Esophagus muscularis mucosa (tissue), 3 donors: ENCODE measurements around the gene NR1I3.

ENCODE experiments used
- POLR2AphosphoS5 ChIP-seq, 2 donors: sonication (generic); formaldehyde crosslinking; IDR thresholded peaks; one replicate each; pipeline ENCODE4 v1.6.1; 2017; ENCODE audit warnings: antibody characterized with exemption in 2 of 2
- TF ChIP-seq, protein P1 (sequence below), 3 experiments: fragments of 200-600 bp in 2 of 3; fragments of 450-650 bp in 1 of 3; sonication (generic) in 2 of 3; IDR thresholded peaks; one replicate each; pipeline ENCODE4 v1.5.1; 2017 to 2019; ENCODE audit warnings: antibody characterized with exemption in 3 of 3, mild to moderate bottlenecking in 2 of 3, moderate library complexity in 1 of 3

DNA sequence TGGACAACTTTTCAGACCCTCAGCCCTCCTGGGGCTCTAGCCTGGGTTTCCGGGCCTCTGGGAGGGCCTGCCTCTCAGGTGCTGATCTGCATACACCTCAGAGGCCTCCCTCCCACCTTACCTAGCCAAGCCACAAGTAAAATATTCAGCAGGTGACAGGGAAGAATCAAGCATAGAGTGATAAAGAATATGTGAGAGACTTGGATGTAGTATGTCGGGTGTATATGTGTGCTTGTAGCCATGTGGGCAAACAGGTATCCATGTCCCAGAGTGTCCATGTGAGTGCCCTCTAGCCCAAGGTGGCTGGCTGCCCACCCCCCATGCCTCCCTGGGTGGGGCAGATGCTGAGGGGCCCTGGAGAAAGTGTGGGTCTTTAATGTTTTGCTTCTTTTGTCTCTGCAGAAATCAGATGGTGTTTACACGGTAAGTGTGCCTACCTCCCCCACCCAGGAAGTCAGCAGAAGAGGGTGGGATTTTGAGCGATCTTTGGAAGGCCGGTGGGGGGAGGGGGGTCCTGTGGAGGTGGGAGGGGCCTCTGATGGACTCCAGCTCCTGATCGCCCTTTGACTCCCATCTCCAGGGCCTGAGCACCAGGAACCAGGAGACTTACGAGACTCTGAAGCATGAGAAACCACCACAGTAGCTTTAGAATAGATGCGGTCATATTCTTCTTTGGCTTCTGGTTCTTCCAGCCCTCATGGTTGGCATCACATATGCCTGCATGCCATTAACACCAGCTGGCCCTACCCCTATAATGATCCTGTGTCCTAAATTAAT is 19.5 kb downstream of the NR1I3 start:
- TF ChIP-seq, protein P1, sequence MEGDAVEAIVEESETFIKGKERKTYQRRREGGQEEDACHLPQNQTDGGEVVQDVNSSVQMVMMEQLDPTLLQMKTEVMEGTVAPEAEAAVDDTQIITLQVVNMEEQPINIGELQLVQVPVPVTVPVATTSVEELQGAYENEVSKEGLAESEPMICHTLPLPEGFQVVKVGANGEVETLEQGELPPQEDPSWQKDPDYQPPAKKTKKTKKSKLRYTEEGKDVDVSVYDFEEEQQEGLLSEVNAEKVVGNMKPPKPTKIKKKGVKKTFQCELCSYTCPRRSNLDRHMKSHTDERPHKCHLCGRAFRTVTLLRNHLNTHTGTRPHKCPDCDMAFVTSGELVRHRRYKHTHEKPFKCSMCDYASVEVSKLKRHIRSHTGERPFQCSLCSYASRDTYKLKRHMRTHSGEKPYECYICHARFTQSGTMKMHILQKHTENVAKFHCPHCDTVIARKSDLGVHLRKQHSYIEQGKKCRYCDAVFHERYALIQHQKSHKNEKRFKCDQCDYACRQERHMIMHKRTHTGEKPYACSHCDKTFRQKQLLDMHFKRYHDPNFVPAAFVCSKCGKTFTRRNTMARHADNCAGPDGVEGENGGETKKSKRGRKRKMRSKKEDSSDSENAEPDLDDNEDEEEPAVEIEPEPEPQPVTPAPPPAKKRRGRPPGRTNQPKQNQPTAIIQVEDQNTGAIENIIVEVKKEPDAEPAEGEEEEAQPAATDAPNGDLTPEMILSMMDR (IDR thresholded peaks at IDR 0.05) = no peak
- TF ChIP-seq POLR2AphosphoS5 (IDR thresholded peaks at IDR 0.05) = no peak
